SU-DHL-6 (cell line): ENCODE measurements around the gene APBB2.

ENCODE experiments used
- CTCF ChIP-seq: fragments of 200-600 bp; sonication (generic); IDR thresholded peaks from one replicate; pipeline ENCODE4 v1.5.1; 2017; ENCODE audit warnings: antibody characterized with exemption, mild to moderate bottlenecking, low read length, moderate library complexity; ENCODE audit not compliant: insufficient read depth, poor library complexity, severe bottlenecking
- EZH2phosphoT487 ChIP-seq: fragments of 200-600 bp; sonication (generic), shearing (Covaris generic); conservative IDR thresholded peaks from 2 replicates; pipeline ENCODE4 v1.6.1; 2018; ENCODE audit warnings: mild to moderate bottlenecking, antibody characterized with exemption, low read length, moderate library complexity, mixed read lengths

GRCh38 chr4:41079881-41080560 is 134.3 kb downstream of the APBB2 start:
- TF ChIP-seq EZH2phosphoT487: no peak
- TF ChIP-seq CTCF: no peak
